Neural cell (in vitro differentiated cells): Measurements from ENCODE around the gene RAG2. TPM values are rescaled to one million over a fixed set of nuclear protein-coding genes. Genes with fewer than 3 reads are reported as not detected.
A peak's percentile ranks its signal among the peaks of the same experiment; 100 is the strongest.

Source experiments
- H2AFZ ChIP-seq: fragments of 200-600, 300-800 bp; sonication (generic), shearing (Covaris generic); 2 replicates; pipeline ENCODE4 v1.6.0; 2014; ENCODE audit warnings: low read depth, mild to moderate bottlenecking, antibody characterized with exemption, low read length, moderate library complexity
- H3F3A ChIP-seq: fragments of 200-600 bp; shearing (Covaris generic); 2 replicates; pipeline ENCODE4 v1.6.1; 2016; ENCODE audit warnings: mild to moderate bottlenecking, moderate library complexity, mixed read lengths, antibody characterized with exemption, low read length; ENCODE audit not compliant: insufficient read depth, poor library complexity, severe bottlenecking
- H3K27ac ChIP-seq: fragments of 200-600, 300-800 bp; sonication (generic), shearing (Covaris generic); 2 replicates; pipeline ENCODE4 v1.5.1; 2014; ENCODE audit warnings: mild to moderate bottlenecking, low read length, moderate library complexity
- H3K27me3 ChIP-seq: fragments of 300-800, 200-600 bp; sonication (generic), shearing (Covaris generic); 2 replicates; pipeline ENCODE4 v1.6.0; 2014; ENCODE audit warnings: mild to moderate bottlenecking, low read depth, low read length, moderate library complexity; ENCODE audit not compliant: insufficient read depth
- H3K36me3 ChIP-seq: fragments of 300-800, 200-600 bp; sonication (generic), shearing (Covaris generic); 2 replicates; pipeline ENCODE4 v1.5.1; 2014; ENCODE audit warnings: mild to moderate bottlenecking, antibody characterized with exemption, low read length, moderate library complexity; ENCODE audit not compliant: insufficient read depth
- H3K4me2 ChIP-seq: fragments of 300-800, 200-600 bp; sonication (generic), shearing (Covaris generic); 2 replicates; pipeline ENCODE4 v1.6.0; 2014; ENCODE audit warnings: mild to moderate bottlenecking, low read length
- H3K4me3 ChIP-seq: fragments of 300-800, 200-600 bp; sonication (generic), shearing (Covaris generic); 2 replicates; pipeline ENCODE4 v1.5.1; 2014; ENCODE audit warnings: mild to moderate bottlenecking, low read length, moderate library complexity
- H3K79me2 ChIP-seq: fragments of 200-600 bp; shearing (Covaris generic); replicated peaks from 2 replicates; pipeline ENCODE4 v1.6.0; 2014; ENCODE audit warnings: mild to moderate bottlenecking, low read length, moderate library complexity; ENCODE audit not compliant: insufficient read depth
- H3K9ac ChIP-seq: fragments of 300-800, 200-600 bp; sonication (generic), shearing (Covaris generic); 2 replicates; pipeline ENCODE4 v1.6.1; 2016; ENCODE audit warnings: mild to moderate bottlenecking, low read length, mixed read lengths
- H3K9me2 ChIP-seq: fragments of 200-600 bp; shearing (Covaris generic); 2 replicates; pipeline ENCODE4 v1.6.1; 2016; ENCODE audit warnings: mild to moderate bottlenecking, low read length, mixed read lengths; ENCODE audit not compliant: insufficient read depth
- H3K9me3 ChIP-seq: fragments of 200-600, 300-800 bp; sonication (generic), shearing (Covaris generic); 2 replicates; pipeline ENCODE4 v1.6.1; 2016; ENCODE audit warnings: mild to moderate bottlenecking, mixed run types, low read length, moderate library complexity, mixed read lengths
- H4K20me1 ChIP-seq: fragments of 200-600 bp; shearing (Covaris generic); 2 replicates; pipeline ENCODE4 v1.6.1; 2016; ENCODE audit warnings: mild to moderate bottlenecking, mixed run types; ENCODE audit not compliant: insufficient read depth
- EP300 ChIP-seq: fragments of 450-650 bp; conservative IDR thresholded peaks from 2 replicates; pipeline ENCODE4 v1.6.1; 2014; ENCODE audit warnings: antibody characterized with exemption, mild to moderate bottlenecking, moderate library complexity; ENCODE audit not compliant: poor library complexity, severe bottlenecking
- EZH2 ChIP-seq: fragments of 200-600, 300-800 bp; shearing (Covaris generic), sonication (generic); IDR thresholded peaks from 2 replicates; pipeline ENCODE4 v1.6.1; 2014; ENCODE audit warnings: antibody characterized with exemption, low read length, borderline replicate concordance, mild to moderate bottlenecking; ENCODE audit not compliant: insufficient read depth, poor library complexity, severe bottlenecking
- MXI1 ChIP-seq: fragments of 450-650 bp; conservative IDR thresholded peaks from 2 replicates; pipeline ENCODE4 v1.6.1; 2014; ENCODE audit warnings: antibody characterized with exemption, mild to moderate bottlenecking; ENCODE audit not compliant: poor library complexity, severe bottlenecking
- POLR2AphosphoS5 ChIP-seq: IDR thresholded peaks from 2 replicates; pipeline ENCODE4 v1.6.1; 2012
- RAD21 ChIP-seq: fragments of 450-650 bp; conservative IDR thresholded peaks from 2 replicates; pipeline ENCODE4 v1.6.1; 2014; ENCODE audit warnings: antibody characterized with exemption, mild to moderate bottlenecking, moderate library complexity
- REST ChIP-seq: IDR thresholded peaks from 2 replicates; pipeline ENCODE4 v1.6.1; 2012; ENCODE audit warnings: borderline replicate concordance
- SMC3 ChIP-seq: fragments of 450-650 bp; conservative IDR thresholded peaks from 2 replicates; pipeline ENCODE4 v1.6.1; 2014; ENCODE audit warnings: antibody characterized with exemption, mild to moderate bottlenecking, moderate library complexity; ENCODE audit not compliant: poor library complexity
- TAF1 ChIP-seq: IDR thresholded peaks from 2 replicates; pipeline ENCODE4 v1.6.1; 2012; ENCODE audit warnings: low read depth
- polyA plus RNA-seq: library from polyadenylated mRNA; depleted of rRNA; stranded (reverse); fragments of >200 nt; gene quantifications from 2 replicates; pipeline ENCODE4 v1.2.3, GENCODE V29; 2014
- TF ChIP-seq, protein P1 (sequence below): fragments of 450-650 bp; IDR thresholded peaks from 2 replicates; pipeline ENCODE4 v1.5.1; 2014; ENCODE audit warnings: antibody characterized with exemption, mild to moderate bottlenecking, moderate library complexity; ENCODE audit not compliant: poor library complexity, severe bottlenecking

RAG2 gene
- polyA plus RNA-seq, 1 donor from 2014 or later: not detected

DNA sequence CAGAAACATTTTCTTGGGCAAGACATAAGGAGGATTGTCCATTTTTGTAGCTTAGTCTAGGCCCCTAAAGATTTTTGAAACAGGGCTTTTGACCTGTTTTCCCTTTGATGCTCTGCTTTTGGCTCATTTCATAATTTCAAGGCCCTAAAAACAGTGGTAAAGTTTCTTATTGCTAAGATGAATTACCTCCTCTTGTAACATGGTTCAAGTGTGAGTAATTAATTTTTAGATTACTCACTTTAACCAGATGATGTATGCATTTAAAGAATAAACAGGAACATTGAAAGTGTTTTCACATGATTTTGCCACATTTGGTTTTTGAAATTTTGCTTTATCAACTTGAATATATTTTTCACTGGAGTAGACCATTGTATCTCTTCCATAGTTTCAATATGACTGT is 1.2 kb downstream of the RAG2 start:
- Histone ChIP-seq H3K4me2 (no peak overlapping the region), H3K27ac (no peak overlapping the region), H3K9me2 (no peaks in the 10 kb centered on the region), H4K20me1 (no peaks in the 10 kb centered on the region), H3K9me3 (no peaks in the 10 kb centered on the region), H3K36me3 (no peaks in the 10 kb centered on the region), H3K9ac (no peak overlapping the region), H3K4me3 (peak overlapping the region; percentile 1), H3K27me3 (no peaks in the 10 kb centered on the region), H2AFZ (no peak overlapping the region), H3F3A (no peaks in the 10 kb centered on the region), H3K79me2 (peaks cover 11% of the 10 kb centered on the region)
- TF ChIP-seq EP300: no peak
- no peak for TF ChIP-seq EZH2
- no peak for TF ChIP-seq SMC3
- no peak for TF ChIP-seq TAF1
- no peak for TF ChIP-seq REST
- TF ChIP-seq, protein P1, sequence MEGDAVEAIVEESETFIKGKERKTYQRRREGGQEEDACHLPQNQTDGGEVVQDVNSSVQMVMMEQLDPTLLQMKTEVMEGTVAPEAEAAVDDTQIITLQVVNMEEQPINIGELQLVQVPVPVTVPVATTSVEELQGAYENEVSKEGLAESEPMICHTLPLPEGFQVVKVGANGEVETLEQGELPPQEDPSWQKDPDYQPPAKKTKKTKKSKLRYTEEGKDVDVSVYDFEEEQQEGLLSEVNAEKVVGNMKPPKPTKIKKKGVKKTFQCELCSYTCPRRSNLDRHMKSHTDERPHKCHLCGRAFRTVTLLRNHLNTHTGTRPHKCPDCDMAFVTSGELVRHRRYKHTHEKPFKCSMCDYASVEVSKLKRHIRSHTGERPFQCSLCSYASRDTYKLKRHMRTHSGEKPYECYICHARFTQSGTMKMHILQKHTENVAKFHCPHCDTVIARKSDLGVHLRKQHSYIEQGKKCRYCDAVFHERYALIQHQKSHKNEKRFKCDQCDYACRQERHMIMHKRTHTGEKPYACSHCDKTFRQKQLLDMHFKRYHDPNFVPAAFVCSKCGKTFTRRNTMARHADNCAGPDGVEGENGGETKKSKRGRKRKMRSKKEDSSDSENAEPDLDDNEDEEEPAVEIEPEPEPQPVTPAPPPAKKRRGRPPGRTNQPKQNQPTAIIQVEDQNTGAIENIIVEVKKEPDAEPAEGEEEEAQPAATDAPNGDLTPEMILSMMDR: no peak
- TF ChIP-seq POLR2AphosphoS5: no peak
- TF ChIP-seq RAD21: no peak

- peak within 1 kb of the TSS; percentile 99 for H3K4me2 ChIP-seq
- peak within 1 kb of the TSS; percentile 88 for H3K27ac ChIP-seq
- peaks cover 11% of the 10 kb centered on the region for H3K79me2 ChIP-seq
- TF ChIP-seq, protein P1: peak; percentile 22
- TF ChIP-seq SMC3 (peak; percentile 52), RAD21 (peak; percentile 39), POLR2AphosphoS5 (peak; percentile 76), MXI1 (peak; percentile 82), TAF1 (peak; percentile 56), EP300 (no peak), REST (peak; percentile 96), EZH2 (no peak)
- H3K9me2 ChIP-seq: no peaks in the 10 kb centered on the region
- H2AFZ ChIP-seq: peak within 1 kb of the TSS; percentile 89
- H3K27me3 ChIP-seq: peaks cover 14% of the 10 kb centered on the region
- H3K36me3 ChIP-seq: no peaks in the 10 kb centered on the region
- peak within 1 kb of the TSS; percentile 78 for H3K9ac ChIP-seq
- H3K9me3 ChIP-seq: no peaks in the 10 kb centered on the region
- peak within 1 kb of the TSS; percentile 85 for H3K4me3 ChIP-seq
- no peaks in the 10 kb centered on the region for H4K20me1 ChIP-seq
- no peaks in the 10 kb centered on the region for H3F3A ChIP-seq
Measured at GRCh38 chr11:36594316-36594989, 3.6 kb downstream of the RAG2 start, which contains the start of gene IFTAP. IFTAP (plus strand) TSS chr11:36594502; CDS start chr11:36610104, 15,602 bp downstream.
